RWPE1 (cell line): ENCODE data around the gene GP9.

Experiments
- CTCF ChIA-PET: fragments of 350-600 bp; sonication (Branson Sonifier 250); formaldehyde crosslinking; extraction: SDS; loops from one replicate; lab custom pipeline; 2021; lab: Yijun Ruan, JAX
- POLR2A ChIA-PET: fragments of 400-600 bp; formaldehyde crosslinking; extraction: SDS; loops from one replicate; lab custom pipeline; 2020; ENCODE audit warnings: antibody characterized with exemption; ENCODE audit not compliant: low non-redundant PET; lab: Yijun Ruan, JAX
- DNase-seq: peaks from one replicate; pipeline ENCODE4 v3.0.0; 2012; ENCODE audit warnings: low spot score
- H3K27ac ChIP-seq: fragments of 450-650 bp; 2 replicates; pipeline ENCODE4 v1.5.1; 2017
- TF ChIP-seq, protein P1 (sequence below): fragments of 450-650 bp; conservative IDR thresholded peaks from 2 replicates; pipeline ENCODE4 v1.5.1; 2017; ENCODE audit warnings: low read depth, mild to moderate bottlenecking

Gene GP9

DNA sequence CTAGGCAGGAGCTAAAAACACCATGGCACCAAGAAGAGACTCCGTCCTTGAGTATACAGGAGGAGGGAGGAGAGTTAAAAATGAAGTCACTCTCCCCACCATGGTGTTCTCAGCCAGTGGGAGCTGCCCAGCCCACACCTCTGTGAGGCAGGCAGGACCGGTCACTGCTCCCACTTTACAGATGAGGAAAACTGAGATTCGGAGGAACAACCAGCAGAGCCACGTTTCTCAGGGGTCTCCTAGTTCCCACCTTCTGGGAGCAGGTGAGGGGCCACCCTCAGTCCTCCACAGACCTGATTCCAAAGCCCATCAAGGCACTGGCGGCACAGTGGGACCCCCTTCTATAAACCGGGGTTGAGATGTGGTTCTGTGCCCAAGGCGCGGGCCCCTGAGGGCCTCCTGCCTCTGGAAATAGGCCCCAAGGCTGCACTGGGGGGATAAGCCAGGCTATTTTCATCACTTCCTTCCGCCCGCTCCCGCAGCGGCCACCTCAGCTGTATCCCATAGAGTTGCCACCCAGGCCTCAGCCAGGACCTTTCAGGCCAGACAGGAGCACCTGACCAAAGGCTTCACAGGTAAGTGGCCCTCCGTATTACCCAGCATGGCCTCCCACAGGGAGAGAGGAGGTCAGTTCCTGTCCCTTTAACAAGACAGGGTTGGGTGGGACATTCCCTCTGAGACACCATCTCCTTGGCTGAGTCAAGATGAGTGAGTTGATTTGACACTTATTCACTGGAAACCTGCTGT, at the start of gene GP9:
TSS of gene GP9 (plus strand) at position 504 of the 747 bp plus-strand sequence. CDS start 961 bp downstream, outside the sequence.
- TF ChIP-seq, protein P1, sequence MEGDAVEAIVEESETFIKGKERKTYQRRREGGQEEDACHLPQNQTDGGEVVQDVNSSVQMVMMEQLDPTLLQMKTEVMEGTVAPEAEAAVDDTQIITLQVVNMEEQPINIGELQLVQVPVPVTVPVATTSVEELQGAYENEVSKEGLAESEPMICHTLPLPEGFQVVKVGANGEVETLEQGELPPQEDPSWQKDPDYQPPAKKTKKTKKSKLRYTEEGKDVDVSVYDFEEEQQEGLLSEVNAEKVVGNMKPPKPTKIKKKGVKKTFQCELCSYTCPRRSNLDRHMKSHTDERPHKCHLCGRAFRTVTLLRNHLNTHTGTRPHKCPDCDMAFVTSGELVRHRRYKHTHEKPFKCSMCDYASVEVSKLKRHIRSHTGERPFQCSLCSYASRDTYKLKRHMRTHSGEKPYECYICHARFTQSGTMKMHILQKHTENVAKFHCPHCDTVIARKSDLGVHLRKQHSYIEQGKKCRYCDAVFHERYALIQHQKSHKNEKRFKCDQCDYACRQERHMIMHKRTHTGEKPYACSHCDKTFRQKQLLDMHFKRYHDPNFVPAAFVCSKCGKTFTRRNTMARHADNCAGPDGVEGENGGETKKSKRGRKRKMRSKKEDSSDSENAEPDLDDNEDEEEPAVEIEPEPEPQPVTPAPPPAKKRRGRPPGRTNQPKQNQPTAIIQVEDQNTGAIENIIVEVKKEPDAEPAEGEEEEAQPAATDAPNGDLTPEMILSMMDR, result no peak
- CTCF ChIA-PET, result no interaction called here
- no peak within 1 kb of the TSS for H3K27ac ChIP-seq
- DNase-seq, result no peak
- POLR2A ChIA-PET, result no interaction called here

DNA sequence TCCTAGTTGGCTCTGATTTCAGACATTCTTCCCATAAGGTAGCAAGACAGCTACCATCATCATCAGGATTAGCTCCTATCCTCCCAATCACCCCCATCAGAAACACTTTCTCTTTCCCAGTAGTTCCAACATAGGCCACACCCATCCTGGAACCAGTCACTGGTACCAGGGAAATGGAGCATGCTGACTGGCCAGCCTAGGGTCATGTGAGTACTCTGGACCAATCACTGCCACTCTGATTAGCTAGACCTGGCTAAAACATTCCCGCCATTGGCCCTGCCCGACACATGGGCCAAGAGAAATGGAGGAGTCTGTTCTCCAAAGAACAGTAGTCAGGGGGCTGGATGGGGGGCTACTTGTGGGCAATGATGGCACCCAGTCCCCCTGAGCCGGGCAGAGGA, 47.1 kb upstream of the GP9 start:
- TF ChIP-seq, protein P1, result no peak
- H3K27ac ChIP-seq, result no peak overlapping the region
- DNase-seq, result peak; percentile 43
- ChIA-PET POLR2A (no interaction called here), CTCF (interaction anchor here (0.6 kb wide), 1 partner anchor 240 kb away, joined by 3 read pairs; no protein-coding TSS in a partner anchor)

GRCh38 chr3:129014148-129014547, 46.4 kb upstream of the GP9 start:
- DNase-seq, result no peak
- CTCF ChIA-PET, result no interaction called here
- POLR2A ChIA-PET, result no interaction called here
- no peak overlapping the region for H3K27ac ChIP-seq
- TF ChIP-seq, protein P1, result no peak

GRCh38 chr3:129014793-129015345, 45.7 kb upstream of the GP9 start:
- TF ChIP-seq, protein P1, result no peak
- H3K27ac ChIP-seq, result no peak overlapping the region
- POLR2A ChIA-PET, result no interaction called here
- CTCF ChIA-PET, result interaction anchor here (0.7 to 2.7 kb wide), 3 partner anchors 16 to 87 kb away, joined by 3 to 21 read pairs (median 3); no protein-coding TSS in a partner anchor
- DNase-seq, result no peak

DNA sequence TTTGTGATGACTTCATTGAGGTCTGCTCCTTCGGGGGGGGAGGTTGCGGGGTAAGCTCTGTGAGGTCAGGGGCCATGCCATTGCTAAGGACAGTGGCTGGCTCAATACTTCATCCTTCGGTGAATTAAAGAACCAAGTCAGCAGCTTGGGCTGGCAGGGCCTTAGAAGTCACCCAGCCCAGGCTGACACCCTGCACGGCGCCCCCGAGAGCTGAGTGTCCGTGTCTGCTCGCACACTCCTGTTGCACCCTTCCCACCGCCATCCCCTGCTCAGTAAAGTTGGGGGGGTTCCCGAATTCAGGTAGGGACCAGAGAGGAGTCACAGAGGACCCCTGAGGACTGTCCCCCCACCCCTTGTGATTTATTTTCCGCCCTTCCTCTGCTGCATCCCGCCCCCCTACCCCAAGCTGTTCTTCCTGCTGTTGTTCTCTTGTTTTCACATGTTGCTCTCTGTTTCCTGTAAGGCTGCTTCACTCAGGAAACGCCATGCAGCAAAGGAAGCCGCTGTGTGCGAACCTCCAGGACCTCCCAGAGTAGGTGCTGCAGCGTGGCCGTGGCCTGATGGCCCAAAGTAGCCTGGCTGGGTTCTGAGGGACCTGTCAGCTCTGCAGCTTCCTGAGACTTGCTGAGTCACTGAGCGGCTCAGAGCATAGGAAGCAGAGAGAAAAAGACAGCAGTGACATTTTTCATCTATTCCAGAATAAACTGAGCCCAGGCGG, 45.0 kb upstream of the GP9 start:
- DNase-seq, result no peak
- POLR2A ChIA-PET, result no interaction called here
- TF ChIP-seq, protein P1, result no peak
- no peak overlapping the region for H3K27ac ChIP-seq
- CTCF ChIA-PET, result interaction anchor here (0.6 to 2.7 kb wide), 9 partner anchors 9 to 258 kb away, joined by 3 to 21 read pairs (median 3); partner anchors contain the start of gene CFAP92

GRCh38 chr3:129016356-129016719, 44.2 kb upstream of the GP9 start:
- TF ChIP-seq, protein P1, result no peak
- H3K27ac ChIP-seq, result no peak overlapping the region
- DNase-seq, result no peak
- CTCF ChIA-PET, result interaction anchor here (0.6 to 2.7 kb wide), 9 partner anchors 8 to 259 kb away, joined by 3 to 21 read pairs (median 3); partner anchors contain the start of gene CFAP92
- POLR2A ChIA-PET, result no interaction called here
